Motor neuron (in vitro differentiated cells): Measurements from ENCODE around the gene RABL2A. TPM values are rescaled to one million over a fixed set of nuclear protein-coding genes. Genes with fewer than 3 reads are reported as not detected.
"Not testable (repeated sequence)": the region's sequence is repeated elsewhere in the genome, so short reads cannot be mapped to it uniquely, and the experiment has no call there.

Experiments
- ATAC-seq, 8 experiments: fragments of 200-7000 bp; cut with Tn5 transposase; replicated peaks in 6 of 8; 2 replicates each; pipeline ENCODE4 v1.8.0; 2021; ENCODE audit warnings: mild to moderate bottlenecking in 8 of 8, moderate library complexity in 8 of 8
- H3K27ac ChIP-seq, 2 donors: fragments of 250-450 bp; sonication (Bioruptor Pico); 2 replicates each; pipeline ENCODE4 v1.9.0; 2021; ENCODE audit warnings: antibody characterized with exemption in 2 of 2, mild to moderate bottlenecking in 2 of 2, moderate library complexity in 1 of 2
- H3K4me1 ChIP-seq, 2 donors: fragments of 250-450 bp; sonication (Bioruptor Pico); replicated peaks in 1 of 2; 2 replicates each; pipeline ENCODE4 v1.6.1; 2021; ENCODE audit warnings: antibody characterized with exemption in 2 of 2, mild to moderate bottlenecking in 2 of 2, moderate library complexity in 1 of 2
- H3K4me3 ChIP-seq, 5 donors: fragments of 250-450 bp; sonication (Bioruptor Pico); 2 replicates each; pipeline ENCODE4 v1.9.0; 2021; ENCODE audit warnings: antibody characterized with exemption in 5 of 5, mild to moderate bottlenecking in 5 of 5, moderate library complexity in 4 of 5
- WGBS, 10 experiments: fragments of 450-650 bp; shearing (Covaris generic); methylation state at CpG; one replicate each; pipeline ENCODE4 v1.0.0; 2022; 5-methylcytosine and 5-hydroxymethylcytosine counted together
- in situ Hi-C, 9 experiments: fragments of 400-800 bp; cut with MboI; loops; one replicate each; pipeline ENCODE4 v1.15.0; 2021; ENCODE audit warnings: low sequenced_read_pairs in 9 of 9, low pct_unique_long_range_greater_than_20kb in 2 of 9; ENCODE audit not compliant: unreplicated experiment in 9 of 9
- total RNA-seq, 8 experiments: library from RNA; unstranded; fragments of 300-600 nt; gene quantifications; 2 replicates each; pipeline versions ENCODE4 v1.2.3 to v1.2.4, GENCODE V29; 2022

Gene RABL2A
- total RNA-seq = 10 to 100 TPM in 7 of 8 experiments, 1 to 10 TPM in 1; 5.3 to 31.2 (median 16.2) TPM

DNA sequence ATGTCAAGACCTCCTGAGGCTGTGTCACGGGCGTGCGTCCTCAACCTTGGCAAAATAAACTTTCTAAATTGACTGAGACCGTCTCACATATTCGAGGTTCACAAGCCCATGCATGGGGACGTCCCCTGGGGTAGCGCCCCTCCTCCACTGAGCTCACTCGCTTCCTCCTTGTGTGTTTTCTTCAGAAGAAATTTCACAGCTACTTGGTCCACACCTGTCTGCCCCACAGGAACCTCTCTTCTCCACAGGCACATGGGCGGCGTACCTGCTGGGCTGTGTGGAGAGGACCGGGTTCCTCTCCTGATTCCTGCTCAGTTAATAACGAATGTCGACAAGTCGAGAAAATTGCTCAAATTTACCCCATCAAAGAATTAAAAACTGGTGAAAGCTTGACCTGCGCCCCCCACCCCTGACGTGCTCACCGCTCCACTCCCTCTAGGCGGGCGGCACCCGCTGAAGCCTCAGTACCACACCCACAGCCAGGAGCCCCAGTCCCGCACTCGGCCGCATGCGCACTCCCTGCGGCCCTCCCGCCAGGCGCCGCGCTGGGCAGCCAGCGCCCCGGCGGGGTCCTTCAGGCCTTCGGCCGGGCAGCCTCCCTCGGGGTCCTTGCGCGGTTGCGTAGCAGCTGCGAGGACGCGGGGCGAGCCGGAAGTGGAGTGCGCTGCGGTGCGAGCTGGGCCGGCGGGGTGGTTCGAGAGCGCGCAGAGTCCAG, at the start of gene RABL2A:
TSS of gene RABL2A (plus strand) at position 651 of the 715 bp plus-strand sequence. CDS start 1,341 bp downstream, outside the sequence.
- in situ Hi-C loops, H3K27ac ChIP-seq, H3K4me1 ChIP-seq: not testable (repeated sequence)
- H3K4me3 ChIP-seq = peak within 1 kb of the TSS; percentile 38 to 58 (median 48)
- no CpG with 5 or more reads among the region's 51 CpGs for WGBS, 10 experiments
- ATAC-seq = peak; percentile 89 to 98 (median 97)

DNA sequence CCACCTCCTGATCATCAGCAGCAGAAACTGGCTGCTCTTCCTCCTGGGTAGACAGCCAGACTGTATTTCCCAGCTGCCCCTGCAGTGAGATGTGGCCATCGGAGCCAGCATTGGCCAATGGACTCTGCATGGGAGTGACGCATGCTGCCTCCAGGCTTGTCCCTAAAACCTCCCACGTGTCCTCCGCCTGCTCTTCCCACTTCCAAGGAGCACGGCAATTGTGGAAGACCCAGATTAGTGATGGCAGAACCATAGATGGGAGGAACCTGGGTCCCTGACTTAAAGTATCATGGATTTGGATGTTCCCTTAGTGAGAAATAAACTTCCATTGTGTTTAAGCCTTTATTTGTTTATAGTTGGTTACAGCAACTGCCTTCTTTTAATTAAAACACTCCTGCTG, 48.6 kb upstream of the RABL2A start:
- no CpG with 5 or more reads among the region's 5 CpGs for WGBS, 10 experiments
- ATAC-seq, H3K27ac ChIP-seq, in situ Hi-C loops, H3K4me1 ChIP-seq, H3K4me3 ChIP-seq: not testable (repeated sequence)

DNA sequence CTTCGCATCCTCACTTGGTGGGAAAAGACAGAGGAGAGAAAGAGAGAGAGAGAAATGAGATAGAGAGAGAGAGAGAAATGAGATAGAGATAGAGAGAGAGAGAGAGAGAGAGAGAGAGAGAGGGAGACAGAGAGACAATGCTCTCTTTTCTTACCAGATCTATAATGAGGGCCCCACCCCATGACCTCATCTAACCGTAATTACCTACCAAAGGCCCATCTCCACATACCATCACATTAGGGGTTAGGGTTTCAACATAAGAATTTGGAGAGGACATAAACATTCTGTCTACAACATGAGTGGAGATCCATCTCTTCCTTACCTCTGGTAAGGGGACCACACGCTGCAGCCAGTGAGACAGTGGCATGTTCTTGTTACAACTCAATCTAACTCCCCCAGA, 44.6 kb upstream of the RABL2A start:
- H3K4me3 ChIP-seq, H3K4me1 ChIP-seq, H3K27ac ChIP-seq, in situ Hi-C loops, ATAC-seq: not testable (repeated sequence)
- 40 to 100% (median 71%) methylated on average over 1 of the region's 3 CpGs; no CpG with 5 or more reads in 3 of the 10 experiments for WGBS, 10 experiments

- in situ Hi-C loops, ATAC-seq, H3K4me1 ChIP-seq: not testable (repeated sequence)
- WGBS, 10 experiments = 0% methylated on average over 19 of the region's 63 CpGs; no CpG with 5 or more reads in 9 of the 10 experiments
- Histone ChIP-seq H3K27ac (peak overlapping the region; percentile 90 to 96), H3K4me3 (peak overlapping the region; percentile 80 to 96 (median 88))
Measured at GRCh38 chr2:113583521-113584225, 43.4 kb upstream of the RABL2A start.

- ATAC-seq, H3K4me1 ChIP-seq, in situ Hi-C loops, H3K27ac ChIP-seq: not testable (repeated sequence)
- peak overlapping the region; percentile 34 to 96 (median 88) for H3K4me3 ChIP-seq
- 17 to 80% (median 42%) methylated on average over 1 to 3 of the region's 47 CpGs; no CpG with 5 or more reads in 4 of the 10 experiments for WGBS, 10 experiments
Measured at GRCh38 chr2:113584311-113585092, 42.6 kb upstream of the RABL2A start.

DNA sequence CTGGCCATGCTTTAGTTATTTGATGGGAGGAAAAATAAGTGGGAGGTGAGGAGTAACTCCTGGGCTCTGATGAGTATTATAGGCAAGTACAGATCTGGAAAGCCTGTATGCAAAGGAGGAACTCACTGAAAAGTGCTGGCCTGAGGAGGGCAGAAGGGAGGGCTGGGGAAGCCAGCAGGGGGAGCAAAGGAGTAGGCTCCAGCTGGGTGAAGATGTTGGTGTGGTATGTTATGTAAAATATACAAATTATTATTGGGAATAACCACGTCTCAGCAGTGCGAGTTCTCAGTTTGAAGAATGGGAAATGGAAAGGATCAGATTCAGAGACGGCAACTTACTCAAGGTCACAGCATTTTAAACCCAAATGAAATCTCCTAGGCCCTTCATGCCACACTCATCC, 39.9 kb upstream of the RABL2A start:
- no CpG with 5 or more reads among the region's 3 CpGs for WGBS, 10 experiments
- in situ Hi-C loops, ATAC-seq, H3K4me3 ChIP-seq, H3K27ac ChIP-seq, H3K4me1 ChIP-seq: not testable (repeated sequence)

DNA sequence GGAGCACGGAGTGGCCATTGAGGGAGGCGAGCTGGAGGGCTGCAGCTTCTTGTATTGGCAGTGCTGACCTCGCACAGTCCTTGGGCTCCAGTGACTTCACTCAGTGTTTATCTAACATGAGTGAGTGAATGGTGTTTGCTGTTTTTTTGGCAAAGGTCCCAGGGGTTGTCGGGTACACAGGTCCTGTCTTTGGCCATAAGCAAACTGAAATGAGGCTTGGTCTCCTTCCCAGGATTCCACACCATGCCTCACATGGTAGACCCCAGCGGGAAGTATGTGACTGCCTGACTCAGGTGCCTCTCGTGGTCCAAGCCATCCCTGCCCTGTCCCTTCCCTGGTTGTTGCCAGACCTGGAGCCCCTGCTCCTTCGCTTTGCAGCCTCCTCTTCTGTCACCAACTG, 37.5 kb upstream of the RABL2A start:
- H3K4me3 ChIP-seq, ATAC-seq, in situ Hi-C loops, H3K27ac ChIP-seq: not testable (repeated sequence)
- WGBS, 10 experiments = no CpG with 5 or more reads among the region's 7 CpGs
- peaks cover 0 to 10% of the 10 kb centered on the region in 2 donors for H3K4me1 ChIP-seq

DNA sequence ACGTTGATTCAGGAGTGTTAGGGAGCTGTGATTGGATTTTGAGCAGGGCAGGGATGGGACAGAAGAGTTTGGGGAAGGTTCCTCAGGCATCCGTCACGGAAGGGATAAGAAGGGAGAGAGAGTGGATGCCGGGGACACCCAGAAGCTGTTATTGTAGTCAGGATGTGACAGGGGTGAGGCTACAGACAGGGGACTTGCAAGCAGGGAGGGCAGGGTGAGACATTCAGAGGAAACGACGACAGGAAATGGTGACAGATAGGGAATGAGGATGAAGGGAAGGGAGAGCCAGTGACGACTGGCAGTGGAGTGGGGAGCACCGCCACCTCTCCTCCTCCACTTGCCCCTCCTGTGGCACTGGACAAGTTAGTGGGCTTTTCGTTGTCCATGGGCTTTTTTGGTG, 35.1 kb upstream of the RABL2A start:
- H3K4me1 ChIP-seq, H3K27ac ChIP-seq, in situ Hi-C loops, ATAC-seq, H3K4me3 ChIP-seq: not testable (repeated sequence)
- no CpG with 5 or more reads among the region's 9 CpGs for WGBS, 10 experiments

DNA sequence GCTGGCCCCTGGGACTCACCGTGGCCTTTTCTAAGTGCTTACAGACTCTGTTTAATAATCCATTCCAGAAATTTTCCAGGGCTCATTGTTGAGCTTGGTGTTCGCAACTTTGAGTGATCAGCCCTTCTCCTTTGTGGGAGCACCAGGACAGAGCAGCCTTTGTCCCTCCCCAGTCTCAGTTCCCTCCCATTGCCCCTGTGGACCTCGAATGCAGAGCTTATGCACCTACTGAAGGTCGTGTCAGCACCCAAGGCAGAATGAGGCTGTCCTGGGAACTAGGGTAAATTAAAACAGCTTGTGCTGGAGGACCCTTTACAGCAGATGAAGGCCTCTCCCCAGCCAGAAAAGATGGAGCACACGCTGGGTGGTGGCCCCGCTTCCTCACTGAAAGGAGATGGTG, 33.8 kb upstream of the RABL2A start:
- H3K27ac ChIP-seq, ATAC-seq, H3K4me3 ChIP-seq, in situ Hi-C loops, H3K4me1 ChIP-seq: not testable (repeated sequence)
- no CpG with 5 or more reads among the region's 6 CpGs for WGBS, 10 experiments

DNA sequence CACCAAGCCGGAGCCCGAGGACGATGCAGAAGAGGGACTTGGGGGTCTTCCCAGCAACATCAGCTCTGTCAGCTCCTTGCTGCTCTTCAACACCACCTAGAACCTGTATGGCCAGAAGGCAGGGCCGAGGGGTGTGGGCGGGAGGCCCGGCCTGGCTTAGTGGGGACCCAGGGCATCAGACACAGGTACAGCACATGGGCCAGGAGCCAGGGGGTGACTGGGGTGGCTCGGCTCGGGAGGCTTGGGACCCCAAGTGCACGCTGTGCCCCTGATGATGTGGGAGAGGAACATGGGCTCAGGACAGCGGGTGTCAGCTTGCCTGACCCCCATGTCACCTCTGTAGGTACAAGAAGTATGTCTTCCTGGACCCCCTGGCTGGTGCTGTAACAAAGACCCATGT, 31.3 kb upstream of the RABL2A start:
- ATAC-seq, H3K4me1 ChIP-seq, H3K27ac ChIP-seq, in situ Hi-C loops, H3K4me3 ChIP-seq: not testable (repeated sequence)
- no CpG with 5 or more reads among the region's 10 CpGs for WGBS, 10 experiments

GRCh38 chr2:113597164-113597563, 29.9 kb upstream of the RABL2A start:
- H3K4me3 ChIP-seq, in situ Hi-C loops, H3K27ac ChIP-seq, H3K4me1 ChIP-seq, ATAC-seq: not testable (repeated sequence)
- no CpG with 5 or more reads among the region's 10 CpGs for WGBS, 10 experiments

DNA sequence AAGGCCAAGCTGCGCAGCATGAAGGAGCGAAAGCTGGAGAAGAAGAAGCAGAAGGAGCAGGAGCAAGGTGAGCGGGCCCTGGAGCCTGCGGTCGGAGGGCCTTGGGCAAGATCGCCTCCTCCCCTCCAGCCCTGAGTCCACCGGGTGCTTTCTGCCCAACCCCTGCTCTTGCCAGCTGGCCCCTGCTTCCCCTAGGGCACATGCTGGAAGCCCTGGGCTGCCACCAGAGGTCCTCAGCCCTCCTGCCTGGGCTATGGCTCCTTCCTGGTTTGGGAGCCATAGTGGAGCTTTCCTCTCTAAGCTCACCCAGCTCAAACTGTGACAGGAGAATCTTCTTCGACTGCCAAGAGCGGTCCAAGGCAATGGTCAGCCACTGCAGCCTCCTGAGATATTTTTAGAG, 29.5 kb upstream of the RABL2A start:
- ATAC-seq, in situ Hi-C loops, H3K4me1 ChIP-seq, H3K27ac ChIP-seq, H3K4me3 ChIP-seq: not testable (repeated sequence)
- WGBS, 10 experiments = no CpG with 5 or more reads among the region's 9 CpGs

- H3K4me1 ChIP-seq, H3K4me3 ChIP-seq, in situ Hi-C loops, H3K27ac ChIP-seq, ATAC-seq: not testable (repeated sequence)
- WGBS, 10 experiments = no CpG with 5 or more reads among the region's 13 CpGs
Measured at GRCh38 chr2:113598180-113598579, 28.9 kb upstream of the RABL2A start.
